Measurements from ENCODE around the gene TAS2R4.
"Not testable (repeated sequence)": the region's sequence is repeated elsewhere in the genome, so short reads cannot be mapped to it uniquely, and the experiment has no call there.

The TAS2R4 gene, protein sequence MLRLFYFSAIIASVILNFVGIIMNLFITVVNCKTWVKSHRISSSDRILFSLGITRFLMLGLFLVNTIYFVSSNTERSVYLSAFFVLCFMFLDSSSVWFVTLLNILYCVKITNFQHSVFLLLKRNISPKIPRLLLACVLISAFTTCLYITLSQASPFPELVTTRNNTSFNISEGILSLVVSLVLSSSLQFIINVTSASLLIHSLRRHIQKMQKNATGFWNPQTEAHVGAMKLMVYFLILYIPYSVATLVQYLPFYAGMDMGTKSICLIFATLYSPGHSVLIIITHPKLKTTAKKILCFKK

DNA sequence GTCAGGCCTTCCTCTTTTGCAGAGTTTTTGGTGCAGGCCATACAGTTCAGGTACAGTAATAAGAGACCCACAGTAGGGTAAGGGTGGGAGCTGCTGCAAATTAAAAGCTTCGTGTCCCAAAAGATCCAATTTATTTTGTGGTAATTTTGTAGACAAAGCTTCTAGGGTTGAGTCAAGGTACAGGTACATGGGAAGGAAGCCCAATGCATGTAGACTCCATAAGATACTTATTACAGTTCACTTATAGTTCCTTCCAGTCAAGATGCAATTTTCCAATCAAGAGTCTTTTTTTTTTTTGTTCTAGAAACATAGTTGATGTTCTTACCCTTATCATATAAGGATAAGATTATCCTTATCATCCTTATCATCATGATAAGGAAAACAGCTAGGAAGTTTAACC is at the start of gene TAS2R4:
TSS of gene TAS2R4 (plus strand) at position 301 of the 400 bp plus-strand sequence. CDS start 1,815 bp downstream, outside the sequence.
- no peak for DNase-seq

DNA sequence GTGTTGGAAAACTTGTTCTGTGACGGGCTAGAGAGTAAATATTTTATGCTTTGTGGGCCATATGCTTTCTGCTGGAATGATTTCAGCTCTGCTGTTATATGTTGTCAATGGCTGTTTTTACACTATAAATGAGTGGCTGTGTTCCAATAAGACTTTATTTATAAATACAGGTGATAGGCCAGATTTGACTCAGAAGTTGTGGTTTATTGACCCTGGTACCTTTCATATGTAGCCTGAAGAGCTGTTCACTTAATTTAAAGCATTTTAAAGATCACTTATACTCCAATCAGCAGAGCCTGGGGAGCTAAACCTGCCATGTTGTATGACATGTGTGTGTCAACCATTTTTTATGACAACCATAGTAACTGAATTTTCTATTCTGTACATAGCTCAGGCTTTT is 47.5 kb upstream of the TAS2R4 start:
- DNase-seq, result no peak

DNA sequence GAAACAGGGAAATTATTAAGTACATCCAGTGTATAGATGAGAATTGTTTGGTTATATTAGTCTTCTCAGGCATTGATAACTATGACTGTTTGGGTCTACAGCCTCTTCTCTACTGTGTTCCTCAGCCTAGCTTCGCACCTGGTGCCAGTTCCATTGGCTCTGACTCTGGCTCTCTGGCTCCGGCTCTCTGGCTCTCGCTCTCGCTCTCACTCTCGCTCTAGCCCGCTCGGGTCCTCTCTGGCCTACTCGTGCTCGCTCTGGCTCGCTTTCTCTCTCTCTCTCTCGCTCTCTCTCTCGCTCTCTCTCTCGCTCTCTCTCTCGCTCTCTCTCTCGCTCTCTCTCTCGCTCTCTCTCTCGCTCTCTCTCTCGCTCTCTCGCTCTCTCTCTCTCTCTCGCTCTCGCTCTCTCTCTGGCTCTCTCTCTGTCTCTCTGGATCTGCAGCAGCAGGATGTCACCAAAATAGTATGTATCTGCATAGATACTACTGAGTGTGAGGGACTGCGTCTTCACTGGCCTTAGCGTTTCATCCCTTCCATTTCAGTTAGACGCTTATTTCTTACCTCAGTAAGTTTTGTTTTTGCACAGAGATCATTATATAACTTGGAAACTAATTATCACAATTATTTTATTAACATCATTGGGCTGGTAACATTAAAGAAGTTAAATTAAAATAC is 44.9 kb upstream of the TAS2R4 start:
- DNase-seq, result no peak

DNA sequence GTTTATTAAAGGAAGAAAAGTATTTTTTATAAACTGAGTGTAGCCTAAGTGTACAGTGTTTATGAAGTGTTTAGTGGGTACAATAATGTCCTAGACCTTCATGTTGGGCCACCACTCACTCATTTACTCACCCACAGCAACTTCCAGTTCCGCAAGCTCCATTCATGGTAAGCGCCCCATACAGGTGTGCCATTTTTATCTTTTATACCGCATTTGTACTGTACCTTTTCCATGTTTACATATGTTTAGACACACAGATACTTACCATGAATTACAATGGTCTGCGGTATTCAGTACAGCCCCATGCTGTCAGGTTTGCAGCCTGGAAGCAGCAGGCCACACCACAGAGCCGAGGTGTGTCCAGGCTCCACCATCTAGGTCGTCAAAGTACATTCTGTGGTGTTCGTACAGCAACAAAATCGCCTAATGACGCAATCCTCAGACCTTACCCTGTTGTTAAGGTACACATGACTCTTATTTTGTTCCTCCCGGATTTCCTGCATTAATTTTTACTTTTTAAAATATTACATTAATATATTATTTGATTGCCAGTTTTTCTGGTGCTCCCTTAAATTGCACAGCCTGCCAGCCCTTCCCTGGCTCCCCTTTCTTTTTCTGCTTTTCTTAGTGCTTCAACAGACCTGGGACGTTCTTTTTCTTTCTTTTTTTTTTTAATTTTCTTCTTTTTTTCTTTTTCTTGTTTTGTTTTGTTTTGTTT is 39.2 kb upstream of the TAS2R4 start:
- DNase-seq, result peak in 2 of 3 experiments; percentile 52 to 78

DNA sequence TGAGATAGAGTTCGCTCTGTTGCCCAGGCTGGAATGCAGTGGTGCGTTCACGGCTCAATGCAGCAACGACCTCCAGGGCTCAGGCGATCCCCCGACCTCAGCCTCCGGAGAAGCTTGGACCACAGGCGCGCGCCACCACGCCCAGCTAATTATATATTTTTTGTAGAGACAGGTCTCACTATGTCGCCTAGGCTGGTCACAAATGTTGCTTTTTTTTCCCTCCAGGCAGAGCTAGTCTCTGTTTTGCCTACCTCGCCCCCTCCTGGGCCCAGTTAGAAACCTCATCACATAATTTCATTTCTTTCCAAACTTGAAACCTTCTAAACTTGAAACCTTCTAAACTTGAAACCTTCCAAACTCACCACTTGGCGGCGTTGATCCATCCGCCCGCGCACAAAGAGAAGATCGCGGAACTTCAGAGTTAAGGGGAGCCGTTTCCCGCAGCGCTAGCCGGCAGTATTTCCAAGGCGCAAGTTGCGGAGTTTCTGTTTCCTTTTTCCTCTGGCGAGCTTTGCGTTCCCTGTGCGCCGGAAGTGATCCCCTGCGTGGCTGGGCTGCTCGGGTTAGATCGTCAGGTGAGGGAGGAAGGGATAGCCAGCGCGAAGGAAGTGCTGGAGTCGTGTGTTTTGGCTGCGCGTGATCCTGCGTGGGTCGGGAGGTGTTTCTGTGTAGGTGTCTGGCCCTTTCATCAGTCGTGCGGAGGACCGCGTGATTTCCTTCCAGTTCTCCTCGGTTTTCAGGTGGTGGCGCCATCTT is 38.5 kb upstream of the TAS2R4 start, which contains the start of gene SSBP1:
TSS of gene SSBP1 (plus strand) at position 523 of the 756 bp plus-strand sequence. CDS start 809 bp downstream, outside the sequence.
- DNase-seq, result peak; percentile 97 to 100 (median 98)

DNA sequence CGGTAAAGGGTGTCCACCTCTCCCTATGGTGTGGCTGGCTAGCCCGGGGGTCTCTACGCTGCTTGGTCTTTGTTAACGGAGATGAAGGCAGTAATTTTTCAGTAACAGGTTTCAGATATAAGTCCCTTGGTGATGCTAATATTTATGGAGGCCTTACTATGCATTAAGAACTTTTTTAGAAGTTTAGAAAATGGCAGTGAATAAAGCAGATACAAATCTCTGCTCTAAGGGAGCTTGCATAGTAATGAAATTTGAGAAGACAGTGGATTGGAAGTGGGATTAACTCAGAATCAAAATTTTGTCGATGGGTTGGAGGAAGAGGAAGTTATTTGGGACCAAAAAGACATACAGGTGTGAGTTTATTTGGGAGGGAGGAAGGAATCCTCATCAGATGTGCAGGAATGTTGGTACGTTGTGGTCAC is 37.9 kb upstream of the TAS2R4 start:
- DNase-seq, result no peak

DNA sequence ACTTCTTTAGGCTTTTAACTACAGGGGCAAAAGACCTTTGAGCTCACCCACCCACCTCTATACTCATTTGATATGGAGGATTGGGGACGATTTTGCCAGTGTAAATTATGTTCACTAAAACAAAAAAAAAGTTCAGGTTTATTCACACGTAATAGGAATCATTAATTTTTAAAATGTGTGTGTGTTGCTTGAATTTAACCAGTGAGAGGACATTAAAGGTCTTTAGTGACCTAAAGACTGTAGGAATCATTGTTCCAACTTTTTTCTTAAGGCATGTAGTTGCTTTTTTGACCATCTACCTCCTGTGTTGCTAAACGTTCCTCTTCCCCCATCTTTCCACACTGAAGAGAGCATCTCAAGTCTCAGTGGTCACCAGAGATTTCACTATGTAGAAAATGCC is 37.2 kb upstream of the TAS2R4 start:
- no peak for DNase-seq

DNA sequence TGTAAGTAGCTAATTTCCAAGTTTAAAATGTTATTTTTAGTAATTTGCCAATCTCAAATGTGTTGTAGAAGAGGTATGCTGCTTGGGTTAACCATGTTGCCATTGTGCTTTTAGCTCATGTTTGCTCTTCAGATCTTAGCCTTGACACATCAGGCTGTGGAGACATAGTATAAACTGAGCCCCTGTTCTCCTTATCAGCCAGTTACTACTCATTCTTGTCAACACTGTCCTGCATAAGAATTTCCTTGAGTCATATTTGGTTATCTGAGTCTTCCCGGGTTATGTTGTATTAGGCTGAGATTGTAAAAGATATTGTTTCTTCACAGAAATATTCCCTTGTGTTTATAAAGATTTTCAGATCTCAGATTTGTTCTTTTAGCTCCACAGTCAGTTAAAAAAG is 34.2 kb upstream of the TAS2R4 start:
- DNase-seq, result no peak

DNA sequence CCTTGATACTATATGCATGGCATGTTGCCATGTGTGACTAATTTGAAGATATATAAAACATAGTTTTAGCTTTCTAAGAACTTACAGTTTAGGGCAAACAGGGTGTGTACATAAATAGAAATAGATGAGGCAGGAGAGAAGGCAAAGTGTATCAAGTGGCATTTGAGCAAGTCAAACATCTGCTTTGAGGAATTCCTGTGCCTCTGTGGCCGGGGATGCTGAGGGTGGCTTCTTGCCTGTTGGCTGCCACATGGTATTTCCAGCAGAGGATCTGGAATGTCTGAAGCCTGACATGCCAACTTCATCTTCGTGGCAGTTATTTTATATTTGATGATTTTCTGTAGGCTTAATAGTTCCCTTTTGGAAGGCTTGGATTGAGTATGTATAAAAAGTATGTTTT is 32.3 kb upstream of the TAS2R4 start:
- no peak for DNase-seq

DNA sequence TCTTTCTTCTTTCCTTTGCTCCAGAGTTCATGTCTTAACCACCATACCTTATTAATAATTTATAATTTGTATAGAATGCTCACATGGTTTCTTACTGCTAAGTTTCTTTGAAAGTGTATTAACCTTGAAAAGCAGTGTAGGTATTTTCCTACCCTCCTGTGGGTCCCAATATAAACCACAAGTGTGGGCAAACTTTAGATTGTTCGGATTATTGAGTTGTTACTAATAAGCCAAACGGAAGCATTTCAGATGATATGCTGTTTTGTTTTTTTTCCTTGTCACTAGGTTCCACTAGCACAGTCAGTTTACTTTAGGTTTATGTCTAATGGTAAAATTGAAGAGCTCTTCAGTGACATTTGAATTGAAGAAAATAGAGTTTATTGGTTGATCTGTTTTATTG is 28.1 kb upstream of the TAS2R4 start:
- no peak for DNase-seq

DNA sequence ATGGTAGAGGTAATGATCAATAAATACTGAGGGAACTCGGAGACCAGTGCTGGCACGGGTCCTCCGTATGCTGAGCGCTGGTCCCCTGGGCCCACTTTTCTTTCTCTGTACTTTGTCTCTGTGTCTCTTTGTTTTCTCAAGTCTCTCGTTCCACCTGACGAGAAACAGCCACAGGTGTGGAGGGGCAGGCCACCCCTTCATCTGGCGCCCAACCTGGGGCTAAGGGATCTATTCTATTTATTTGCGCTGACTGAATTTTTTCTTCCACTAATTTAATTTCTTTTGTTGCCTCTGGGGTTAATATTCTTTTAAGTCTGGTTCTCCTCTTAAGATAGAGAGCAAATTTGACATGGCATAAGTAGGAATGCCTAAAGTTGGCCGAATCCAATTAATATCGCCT is 24.6 kb upstream of the TAS2R4 start:
- peak in 1 of 3 experiments; percentile 15 for DNase-seq

DNA sequence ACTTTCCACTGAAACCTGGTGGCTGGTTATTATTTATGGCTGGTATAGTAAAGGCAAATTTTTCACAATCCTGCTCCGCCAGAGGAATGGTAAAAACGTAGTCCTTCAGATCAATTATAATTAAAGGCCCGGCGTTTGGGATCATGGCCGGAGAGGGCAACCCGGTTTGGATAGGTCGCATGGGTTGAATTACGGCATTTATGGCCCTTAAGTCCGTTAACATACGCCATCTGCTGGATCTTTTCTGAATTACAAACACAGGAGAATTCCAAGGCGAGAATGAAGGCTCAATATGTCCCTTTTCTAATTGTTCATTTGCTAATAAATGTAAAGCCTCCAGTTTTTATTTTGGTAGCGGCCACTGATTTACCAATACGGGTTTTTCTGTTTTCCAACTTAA is 23.8 kb upstream of the TAS2R4 start:
- no peak for DNase-seq

DNA sequence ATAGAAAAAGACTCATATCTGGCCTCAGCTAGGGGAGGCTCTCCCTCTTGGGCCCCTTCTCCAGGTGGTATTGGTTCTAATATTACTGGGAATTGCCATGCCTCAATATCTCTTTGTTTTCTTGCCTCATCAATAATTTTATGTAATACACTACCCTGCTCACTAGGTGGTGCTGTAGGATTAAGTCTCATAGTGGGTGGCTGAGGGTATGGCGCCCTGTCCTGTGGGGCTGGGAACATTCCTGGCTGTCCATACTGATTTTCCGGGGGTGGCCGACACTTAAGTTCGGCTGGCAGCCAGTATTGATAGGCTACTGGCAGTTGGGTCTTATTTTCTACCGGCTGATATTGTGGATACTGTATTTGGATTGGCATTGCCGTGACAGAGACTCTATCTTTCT is 21.5 kb upstream of the TAS2R4 start:
- peak; percentile 8 to 56 (median 13) for DNase-seq

DNA sequence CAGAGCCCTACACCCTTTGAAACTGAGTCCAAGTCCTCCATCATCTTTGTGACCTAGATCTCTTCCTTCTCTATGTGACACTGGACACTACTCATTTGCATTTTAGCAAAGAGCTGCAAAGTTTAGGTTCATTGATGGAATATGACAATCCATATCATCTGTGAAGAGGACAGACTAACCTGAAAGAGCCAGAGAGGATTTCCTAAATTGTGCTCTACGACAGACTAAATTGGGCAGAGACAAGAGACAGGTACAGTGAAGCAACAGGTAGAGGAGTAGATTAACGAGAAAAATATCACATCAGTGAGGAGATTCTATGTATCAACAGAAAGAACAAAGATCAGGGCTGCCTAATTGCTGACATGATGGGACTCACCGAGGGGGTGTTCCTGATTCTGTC is 12.7 kb upstream of the TAS2R4 start, which contains the start of gene TAS2R3:
TSS of gene TAS2R3 (plus strand) at position 301 of the 400 bp plus-strand sequence. CDS start at position 363, 62 bp downstream.
- no peak for DNase-seq

DNA sequence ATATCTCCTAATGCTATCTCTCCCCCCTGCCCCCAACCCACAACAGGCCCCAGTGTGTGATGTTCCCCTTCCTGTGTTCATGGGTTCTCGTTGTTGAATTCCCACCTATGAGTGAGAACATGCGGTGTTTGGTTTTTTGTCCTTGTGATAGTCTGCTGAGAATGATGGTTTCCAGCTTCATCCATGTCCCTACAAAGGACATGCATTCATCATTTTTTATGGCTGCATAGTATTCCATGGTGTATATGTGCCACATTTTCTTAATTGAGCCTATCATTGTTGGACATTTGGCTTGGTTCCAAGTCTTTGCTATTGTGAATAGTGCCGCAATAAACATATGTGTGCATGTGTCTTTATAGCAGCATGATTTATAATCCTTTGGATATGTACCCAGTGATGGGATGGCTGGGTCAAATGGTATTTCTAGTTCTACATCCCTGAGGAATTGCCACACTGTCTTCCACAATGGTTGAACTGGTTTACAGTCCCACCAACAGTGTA is 6.3 kb upstream of the TAS2R4 start:
- not testable (repeated sequence) for DNase-seq

DNA sequence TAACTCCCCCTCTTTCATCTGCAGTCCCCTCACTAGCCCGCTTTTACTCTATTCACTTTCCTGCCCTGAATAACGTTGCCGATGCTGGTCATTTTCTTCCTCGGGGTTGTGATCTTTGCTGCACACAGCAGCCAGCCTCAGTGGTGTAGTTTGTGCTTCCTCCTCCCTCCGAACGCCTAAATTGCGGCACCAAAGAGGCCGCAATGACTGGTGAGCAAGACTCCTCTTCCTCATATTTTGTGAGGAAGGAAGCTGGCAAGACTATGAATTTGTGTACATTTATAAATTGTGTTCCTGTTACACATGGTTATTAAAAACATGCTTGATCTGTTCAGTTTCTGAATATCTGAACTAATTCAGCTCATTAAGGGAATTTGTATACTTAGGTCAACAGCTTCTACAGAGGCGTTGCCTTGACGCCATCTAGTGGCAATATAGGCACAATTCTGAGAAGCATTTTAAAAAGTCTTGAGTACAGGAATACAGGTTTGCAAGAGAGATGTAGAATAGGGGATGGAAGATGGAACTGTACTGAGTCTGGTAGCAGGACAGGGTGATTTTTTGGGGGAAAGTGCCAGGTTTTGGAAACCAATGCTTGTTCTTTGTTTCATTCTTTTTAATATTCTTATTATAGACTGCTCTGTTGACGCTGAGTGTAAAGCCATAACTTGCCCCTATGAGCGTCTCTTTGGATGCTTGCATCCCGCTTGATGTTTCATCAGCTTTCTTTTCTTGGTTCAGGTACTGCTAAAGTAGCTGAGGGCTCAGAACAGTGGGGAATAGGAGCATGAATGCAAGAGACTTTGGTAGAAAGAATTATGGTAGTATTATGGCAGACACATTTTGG is 9.5 kb downstream of the TAS2R4 start:
- peak; percentile 37 to 81 (median 76) for DNase-seq

DNA sequence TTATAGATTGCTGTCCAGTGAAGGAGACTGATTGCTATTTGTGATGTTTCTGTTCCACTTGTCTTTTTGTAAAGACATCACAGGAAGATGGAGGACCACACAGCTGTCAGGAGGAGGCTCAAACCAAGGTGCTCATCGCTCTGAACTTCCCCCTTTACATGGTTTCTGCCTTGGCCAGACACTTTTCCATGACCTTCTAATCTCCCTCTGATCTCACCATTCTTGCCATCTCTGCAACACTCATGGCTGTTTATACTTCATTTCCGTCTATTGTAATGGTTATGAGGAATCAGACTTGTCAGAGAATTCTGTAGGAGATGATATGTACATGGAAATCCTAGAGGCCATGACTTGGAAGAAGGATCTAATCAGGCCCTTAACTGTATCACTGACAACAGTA is 11.8 kb downstream of the TAS2R4 start:
- DNase-seq, result no peak

DNA sequence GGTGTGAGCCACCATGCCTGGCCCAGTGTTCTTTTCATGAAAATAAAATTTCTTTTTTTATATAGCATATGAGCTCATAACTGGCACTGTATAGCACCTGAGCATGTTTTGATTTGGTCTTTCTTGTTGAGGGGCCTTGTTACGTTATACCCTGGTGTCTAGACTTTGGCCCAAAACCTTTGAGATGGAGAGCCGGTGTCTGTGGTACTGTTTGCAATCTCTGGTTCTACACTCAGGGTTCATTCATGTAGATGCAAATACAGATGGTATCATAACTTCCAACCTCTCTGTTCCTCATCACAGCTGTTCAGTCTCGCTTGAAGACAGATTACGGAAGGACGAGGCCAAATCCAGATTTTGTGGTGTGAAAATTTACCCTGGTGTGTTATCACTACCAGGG is 13.4 kb downstream of the TAS2R4 start, which contains the start of gene TAS2R5:
TSS of gene TAS2R5 (plus strand) at position 301 of the 400 bp plus-strand sequence. CDS start 145 bp downstream, outside the sequence.
- no peak for DNase-seq

DNA sequence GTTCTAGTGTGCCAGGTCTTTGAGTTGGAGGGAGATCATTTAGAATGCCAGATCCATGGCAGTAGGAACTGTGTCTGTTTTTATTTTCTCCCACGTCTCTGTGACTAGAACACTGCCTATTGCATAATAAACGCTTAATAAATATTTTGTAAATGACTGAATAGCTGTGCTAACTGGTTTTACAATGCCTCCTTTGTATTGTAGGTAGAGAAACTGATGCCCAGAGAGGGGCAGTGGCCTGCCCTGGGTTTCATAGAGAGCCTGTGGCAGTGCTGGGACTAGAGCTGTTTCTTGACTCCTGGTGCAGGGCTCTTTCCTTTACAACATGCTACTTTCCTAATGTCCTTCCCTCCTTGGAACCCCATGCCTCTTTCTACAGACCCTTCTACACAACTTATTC is 16.1 kb downstream of the TAS2R4 start:
- DNase-seq, result no peak

DNA sequence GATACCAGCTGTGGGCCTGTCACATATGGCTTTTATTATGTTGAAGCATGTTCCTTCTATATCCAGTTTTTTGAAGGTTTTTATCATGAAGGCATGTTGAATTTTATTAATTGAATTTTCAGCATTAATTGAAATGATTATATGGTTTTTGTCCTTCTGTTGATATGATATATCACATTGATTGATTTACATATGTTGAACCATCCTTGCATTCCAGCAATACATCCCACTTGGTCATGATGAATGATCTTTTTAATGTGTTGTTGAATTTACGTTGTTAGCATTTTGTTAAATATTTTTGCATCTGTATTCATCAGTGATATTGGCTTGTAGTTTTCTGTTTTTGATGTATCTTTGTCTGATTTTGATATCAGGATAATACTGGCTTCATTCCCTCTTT is 43.6 kb downstream of the TAS2R4 start:
- DNase-seq, result peak in 1 of 3 experiments; percentile 22

DNA sequence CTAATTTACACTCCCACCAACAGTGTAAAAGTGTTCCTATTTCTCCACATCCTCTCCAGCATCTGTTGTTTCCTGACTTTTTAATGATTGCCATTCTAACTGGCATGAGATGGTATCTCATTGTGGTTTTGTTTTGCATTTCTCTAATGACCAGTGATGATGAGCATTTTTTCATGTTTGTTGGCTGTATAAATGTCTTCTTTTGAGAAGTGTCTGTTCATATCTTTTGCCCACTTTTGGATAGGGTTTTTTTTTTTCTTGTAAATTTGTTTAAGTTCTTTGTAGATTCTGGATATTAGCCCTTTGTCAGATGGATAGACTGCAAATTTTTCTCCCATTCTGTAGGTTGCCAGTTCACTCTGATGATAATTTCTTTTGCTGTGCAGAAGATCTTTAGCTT is 46.0 kb downstream of the TAS2R4 start:
- not testable (repeated sequence) for DNase-seq

Measured in NCI-H1417 (cell line).